Neural crest cell (in vitro differentiated cells): ENCODE measurements around the gene AK5. TPM values are rescaled to one million over a fixed set of nuclear protein-coding genes. Genes with fewer than 3 reads are reported as not detected.
A peak's percentile ranks its signal among the peaks of the same experiment; 100 is the strongest.
"Not testable (repeated sequence)": the region's sequence is repeated elsewhere in the genome, so short reads cannot be mapped to it uniquely, and the experiment has no call there.

Experiments used
- DNase-seq: peaks from one replicate; pipeline ENCODE4 v3.0.0; 2021; ENCODE audit warnings: low read depth, mixed read lengths, low spot score
- H3K27ac Mint-ChIP-seq: one replicate; pipeline ENCODE4 v1.8.0; 2021; ENCODE audit warnings: mild to moderate bottlenecking, mixed read lengths; ENCODE audit not compliant: unreplicated experiment
- H3K27me3 Mint-ChIP-seq: 2 replicates; pipeline ENCODE4 v1.8.0; 2021; ENCODE audit warnings: low read depth, mild to moderate bottlenecking, mixed read lengths
- H3K36me3 Mint-ChIP-seq: 2 replicates; pipeline ENCODE4 v1.8.0; 2021; ENCODE audit warnings: low read depth, mild to moderate bottlenecking, mixed read lengths
- H3K4me1 Mint-ChIP-seq: 2 replicates; pipeline ENCODE4 v1.8.0; 2021; ENCODE audit warnings: mixed read lengths
- H3K4me3 Mint-ChIP-seq: one replicate; pipeline ENCODE4 v1.8.0; 2021; ENCODE audit warnings: mild to moderate bottlenecking, mixed read lengths
- H3K9me3 Mint-ChIP-seq: 2 replicates; pipeline ENCODE4 v1.8.0; 2021; ENCODE audit warnings: mixed read lengths
- CTCF ChIP-seq: fragments of 200-600 bp; sonication (generic); conservative IDR thresholded peaks from 2 replicates; pipeline ENCODE4 v1.5.0; 2021; ENCODE audit warnings: antibody characterized with exemption, mild to moderate bottlenecking
- total RNA-seq: library from RNA; stranded (reverse); gene quantifications from 2 replicates; pipeline ENCODE4 v1.2.1, GENCODE V29; 2021

AK5 gene
- total RNA-seq, 1 donor from 2014 or later: 1.1 TPM

DNA sequence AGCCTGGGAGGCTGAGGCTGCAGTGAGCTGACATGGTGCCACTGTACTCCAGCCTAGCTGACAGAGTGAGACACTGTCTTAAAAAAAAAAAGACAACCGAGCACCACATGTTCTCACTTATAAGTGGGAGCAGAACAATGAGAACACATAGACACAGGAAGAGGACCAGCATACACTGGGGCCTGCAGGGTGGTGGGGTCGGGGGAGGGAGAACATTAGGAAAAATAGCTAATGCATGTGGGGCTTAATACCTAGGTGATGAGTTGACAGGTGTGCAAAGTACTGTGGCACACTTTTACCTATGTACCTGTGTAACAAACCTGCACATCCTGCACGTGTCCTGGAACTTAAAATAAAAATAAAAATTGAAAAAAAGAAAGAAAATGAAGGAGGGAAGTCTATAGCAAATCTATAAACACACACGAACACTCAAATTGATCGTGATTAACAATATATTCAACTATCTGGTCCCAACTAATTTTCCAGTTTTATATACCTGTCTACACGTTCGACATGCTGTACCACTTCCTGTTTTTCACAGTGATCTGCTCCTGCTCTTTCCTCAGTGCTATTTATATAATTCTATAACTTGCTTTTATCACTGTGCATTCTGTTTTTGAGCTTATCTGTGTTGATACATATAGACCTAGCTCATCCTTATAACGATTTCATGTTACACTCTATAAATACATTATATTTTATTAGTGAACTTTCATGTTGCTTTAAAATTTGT lies 27.2 kb downstream of the AK5 start:
- Mint-ChIP-seq H3K4me1 (peaks cover 4% of the 10 kb centered on the region), H3K27me3 (no peaks in the 10 kb centered on the region), H3K27ac (no peak overlapping the region), H3K36me3 (peaks cover 4% of the 10 kb centered on the region), H3K9me3 (peaks cover 16% of the 10 kb centered on the region), H3K4me3 (no peak overlapping the region)
- DNase-seq: no peak
- TF ChIP-seq CTCF: no peak

GRCh38 chr1:77310924-77311323 lies 29.1 kb downstream of the AK5 start:
- Mint-ChIP-seq H3K4me1 (peaks cover 4% of the 10 kb centered on the region), H3K4me3 (no peak overlapping the region), H3K27me3 (no peaks in the 10 kb centered on the region), H3K9me3 (peaks cover 11% of the 10 kb centered on the region), H3K27ac (no peak overlapping the region), H3K36me3 (peaks cover 3% of the 10 kb centered on the region)
- DNase-seq: no peak
- TF ChIP-seq CTCF: no peak

- H3K9me3 Mint-ChIP-seq, DNase-seq, H3K27me3 Mint-ChIP-seq, H3K4me3 Mint-ChIP-seq, H3K36me3 Mint-ChIP-seq, H3K27ac Mint-ChIP-seq, H3K4me1 Mint-ChIP-seq: not testable (repeated sequence)
Measured at GRCh38 chr1:77312364-77312763, 30.5 kb downstream of the AK5 start.

DNA sequence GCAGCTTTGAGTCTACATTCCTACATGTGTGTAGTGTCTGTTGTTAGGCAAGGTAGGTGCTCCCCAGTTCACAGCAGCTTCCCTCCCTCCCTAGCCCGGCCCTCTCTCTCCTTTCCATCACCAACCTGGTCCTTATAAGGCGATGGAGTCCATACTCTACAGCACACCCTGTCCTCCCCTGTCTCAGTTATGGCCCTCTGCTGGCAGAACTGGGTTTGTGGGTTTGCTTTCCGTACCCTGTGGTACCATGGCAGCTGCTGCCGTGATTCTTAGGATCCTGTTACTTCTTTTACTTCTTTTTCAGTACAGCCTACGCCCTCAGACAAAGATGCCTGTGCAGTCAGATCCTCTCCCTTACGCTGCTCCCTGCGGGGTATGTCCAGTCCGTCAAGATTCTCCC lies 31.7 kb downstream of the AK5 start:
- H3K4me3 Mint-ChIP-seq: no peak overlapping the region
- TF ChIP-seq CTCF: peak; percentile 48
- no peaks in the 10 kb centered on the region for H3K36me3 Mint-ChIP-seq
- no peak for DNase-seq
- H3K27ac Mint-ChIP-seq: no peak overlapping the region
- peaks cover 4% of the 10 kb centered on the region for H3K4me1 Mint-ChIP-seq
- H3K27me3 Mint-ChIP-seq: no peaks in the 10 kb centered on the region
- peaks cover 2% of the 10 kb centered on the region for H3K9me3 Mint-ChIP-seq

DNA sequence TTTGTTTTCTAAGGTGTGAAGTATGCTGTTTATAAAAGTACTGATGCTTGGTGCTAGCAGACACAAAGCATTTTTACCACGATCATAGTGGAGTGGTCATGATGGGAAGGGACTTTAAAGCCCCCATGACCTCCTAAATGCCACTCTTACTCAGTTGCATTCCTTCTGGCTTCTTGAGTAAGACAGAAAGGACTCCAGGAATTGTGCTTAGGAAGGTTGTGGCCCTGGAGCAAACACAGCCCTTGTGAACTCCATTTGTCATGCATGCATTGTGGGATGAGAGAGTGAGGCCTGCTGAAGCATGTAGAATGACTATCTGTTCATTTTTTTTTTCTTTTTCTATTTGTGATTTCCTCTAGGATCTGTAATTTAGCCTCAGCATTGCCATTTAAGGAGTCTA lies 34.2 kb downstream of the AK5 start:
- Mint-ChIP-seq H3K36me3 (no peaks in the 10 kb centered on the region), H3K4me1 (peaks cover 4% of the 10 kb centered on the region), H3K9me3 (peaks cover 4% of the 10 kb centered on the region), H3K27ac (no peak overlapping the region), H3K27me3 (no peaks in the 10 kb centered on the region), H3K4me3 (no peak overlapping the region)
- DNase-seq: no peak
- TF ChIP-seq CTCF: no peak

DNA sequence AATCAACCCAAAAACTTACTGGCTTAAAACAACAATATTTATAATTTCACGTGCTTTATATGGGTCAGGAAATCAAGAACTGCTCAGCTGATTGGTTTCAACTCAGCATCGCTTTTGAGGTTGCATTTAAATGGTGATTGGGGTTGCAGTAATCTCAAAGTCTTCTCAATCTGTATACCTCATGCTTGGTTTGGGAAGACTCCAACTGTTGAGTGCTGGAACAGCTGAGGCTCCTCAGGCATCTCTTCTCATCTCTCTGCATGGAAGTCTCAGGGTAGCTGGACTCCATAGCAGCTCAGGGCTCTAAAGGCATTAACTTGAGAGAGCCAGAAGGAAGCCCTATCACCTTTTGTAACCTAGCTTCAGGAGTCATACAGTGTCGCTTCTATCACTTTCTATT lies 35.1 kb downstream of the AK5 start:
- no peak for DNase-seq
- no peak overlapping the region for H3K4me3 Mint-ChIP-seq
- peaks cover 4% of the 10 kb centered on the region for H3K4me1 Mint-ChIP-seq
- no peak for TF ChIP-seq CTCF
- no peak overlapping the region for H3K27ac Mint-ChIP-seq
- H3K27me3 Mint-ChIP-seq: no peaks in the 10 kb centered on the region
- H3K36me3 Mint-ChIP-seq: no peaks in the 10 kb centered on the region
- H3K9me3 Mint-ChIP-seq: peaks cover 4% of the 10 kb centered on the region
